Ectodermal cell (in vitro differentiated cells): Measurements from ENCODE around the gene SLC7A11.
A peak's percentile ranks its signal among the peaks of the same experiment; 100 is the strongest.

ENCODE experiments used
- H3K27ac ChIP-seq: 2 replicates; pipeline ENCODE4 v1.7.0; 2013; ENCODE audit warnings: mild to moderate bottlenecking, low read depth, low read length; ENCODE audit not compliant: insufficient read depth, poor library complexity, severe bottlenecking
- H3K27me3 ChIP-seq: 2 replicates; pipeline ENCODE4 v1.7.0; 2013; ENCODE audit warnings: mild to moderate bottlenecking, low read length; ENCODE audit not compliant: insufficient read depth, control insufficient read depth, poor library complexity, severe bottlenecking
- H3K36me3 ChIP-seq: one replicate; pipeline ENCODE4 v1.7.0; 2013; ENCODE audit warnings: low read length; ENCODE audit not compliant: control insufficient read depth, insufficient read depth
- H3K4me1 ChIP-seq: one replicate; pipeline ENCODE4 v1.7.0; 2013; ENCODE audit warnings: low read length; ENCODE audit not compliant: control insufficient read depth, insufficient read depth
- H3K4me3 ChIP-seq: 2 replicates; pipeline ENCODE4 v1.7.0; 2013; ENCODE audit warnings: low read depth, low read length, control low read depth; ENCODE audit not compliant: insufficient read depth
- H3K9me3 ChIP-seq: 2 replicates; pipeline ENCODE4 v1.7.0; 2013; ENCODE audit warnings: mild to moderate bottlenecking, low read length, moderate library complexity; ENCODE audit not compliant: control insufficient read depth
- WGBS, 2 experiments: methylation state at CpG; one replicate each; pipeline ENCODE4 v1.1.7; 2013; ENCODE audit warnings: missing lambda C conversion rate in 2 of 2; 5-methylcytosine and 5-hydroxymethylcytosine counted together

SLC7A11 gene

GRCh38 chr4:138234248-138234647 lies 7.9 kb downstream of the SLC7A11 start:
- Histone ChIP-seq H3K27ac (no peak overlapping the region), H3K9me3 (no peaks in the 10 kb centered on the region), H3K27me3 (no peaks in the 10 kb centered on the region), H3K4me3 (no peak overlapping the region), H3K36me3 (no peaks in the 10 kb centered on the region), H3K4me1 (no peaks in the 10 kb centered on the region)
- WGBS, 2 experiments: no CpG with 5 or more reads among the region's 1 CpG

DNA sequence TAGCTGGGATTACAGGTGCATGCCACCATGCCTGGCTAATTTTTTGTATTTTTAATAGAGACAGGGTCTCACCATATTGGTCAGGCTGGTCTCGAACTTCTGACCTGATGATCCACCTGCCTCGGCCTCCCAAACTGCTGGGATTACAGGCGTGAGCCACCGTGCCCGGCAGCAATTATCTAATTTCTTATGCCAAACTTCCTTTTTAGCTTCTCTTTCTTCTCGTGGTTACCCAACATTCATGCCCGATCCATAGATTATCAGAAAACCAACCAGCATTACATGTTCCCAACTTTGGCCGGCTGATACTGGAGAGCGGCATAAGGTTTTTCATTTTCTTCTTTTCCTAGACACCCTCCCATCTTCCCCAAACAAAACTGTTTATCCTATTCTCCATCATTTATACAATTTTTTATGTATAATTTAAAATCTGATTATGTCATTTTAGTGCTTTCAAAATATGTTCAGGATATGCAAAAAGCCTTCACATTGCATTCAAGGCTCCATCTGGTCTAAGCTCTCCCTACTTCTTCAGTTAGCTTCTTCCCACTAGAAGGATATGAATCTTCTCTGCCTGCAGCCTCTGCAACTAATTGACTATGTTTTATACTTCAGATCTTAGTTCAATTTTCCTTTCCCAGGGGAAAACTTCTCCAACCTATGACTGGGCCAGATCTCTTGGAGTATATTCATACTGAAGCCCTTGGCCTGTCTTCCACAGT lies 8.7 kb downstream of the SLC7A11 start:
- Histone ChIP-seq H3K27ac (no peak overlapping the region), H3K9me3 (no peaks in the 10 kb centered on the region), H3K4me3 (no peak overlapping the region), H3K36me3 (no peaks in the 10 kb centered on the region), H3K4me1 (no peaks in the 10 kb centered on the region), H3K27me3 (no peaks in the 10 kb centered on the region)
- 94 to 96% methylated on average over 9 of the region's 9 CpGs for WGBS, 2 experiments

- Histone ChIP-seq H3K36me3 (no peaks in the 10 kb centered on the region), H3K9me3 (no peaks in the 10 kb centered on the region), H3K4me3 (no peak overlapping the region), H3K4me1 (no peaks in the 10 kb centered on the region), H3K27ac (no peak overlapping the region), H3K27me3 (no peaks in the 10 kb centered on the region)
- WGBS, 2 experiments: 100% methylated on average over 1 of the region's 1 CpG
Measured at GRCh38 chr4:138232364-138232763, 9.8 kb downstream of the SLC7A11 start.

GRCh38 chr4:138230048-138230447 lies 12.1 kb downstream of the SLC7A11 start:
- peaks cover 12% of the 10 kb centered on the region for H3K4me1 ChIP-seq
- H3K27me3 ChIP-seq: no peaks in the 10 kb centered on the region
- 79 to 96% methylated on average over 2 to 3 of the region's 3 CpGs for WGBS, 2 experiments
- no peak overlapping the region for H3K4me3 ChIP-seq
- no peaks in the 10 kb centered on the region for H3K36me3 ChIP-seq
- H3K27ac ChIP-seq: no peak overlapping the region
- no peaks in the 10 kb centered on the region for H3K9me3 ChIP-seq

DNA sequence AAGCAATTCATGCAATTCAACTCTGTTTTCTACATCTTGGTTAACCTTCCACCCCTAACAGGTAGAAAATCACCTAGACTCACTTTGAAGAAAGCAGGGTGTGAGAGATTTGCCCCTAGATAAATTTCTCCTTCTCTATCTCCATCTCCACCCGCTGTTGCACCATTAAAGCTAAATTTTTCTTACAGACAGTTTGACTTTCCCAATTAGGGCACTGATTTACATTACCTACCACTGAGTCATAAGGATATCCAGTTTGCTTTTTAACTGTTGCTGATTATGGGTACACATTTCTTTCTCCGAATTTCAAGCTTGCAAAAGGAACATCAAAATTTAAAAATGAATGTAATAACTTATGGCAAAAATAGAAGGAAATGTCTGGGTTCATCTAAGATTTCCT lies 13.0 kb downstream of the SLC7A11 start:
- H3K4me3 ChIP-seq: no peak overlapping the region
- 83 to 91% methylated on average over 1 to 2 of the region's 2 CpGs for WGBS, 2 experiments

DNA sequence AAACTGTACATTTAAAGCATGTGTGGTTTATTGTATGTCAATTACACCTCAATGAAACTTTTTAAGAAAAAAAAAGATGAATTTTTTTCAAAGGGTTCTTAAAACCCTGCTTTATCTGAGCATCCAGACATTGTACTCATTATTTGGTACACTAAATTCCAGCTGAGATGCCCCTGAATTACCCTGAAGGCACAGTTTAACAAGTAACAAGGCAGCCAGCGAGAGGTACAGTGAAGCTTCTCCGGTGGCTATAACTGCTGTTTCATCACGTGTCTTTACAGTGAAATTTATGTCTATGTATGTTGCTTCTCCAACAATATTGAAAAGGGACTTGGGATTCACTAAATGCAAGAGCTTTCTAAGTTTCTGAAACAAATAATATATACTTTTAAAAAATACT lies 15.8 kb downstream of the SLC7A11 start:
- Histone ChIP-seq H3K36me3 (no peaks in the 10 kb centered on the region), H3K27ac (peak overlapping the region; percentile 9), H3K4me1 (peaks cover 28% of the 10 kb centered on the region), H3K9me3 (no peaks in the 10 kb centered on the region), H3K4me3 (no peak overlapping the region), H3K27me3 (no peaks in the 10 kb centered on the region)
- 65 to 74% methylated on average over 3 of the region's 3 CpGs for WGBS, 2 experiments

More for the DNA sequence above, 13.0 kb downstream of the SLC7A11 start:
- H3K4me1 ChIP-seq: peaks cover 12% of the 10 kb centered on the region
- no peaks in the 10 kb centered on the region for H3K36me3 ChIP-seq
- no peaks in the 10 kb centered on the region for H3K9me3 ChIP-seq
- no peak overlapping the region for H3K27ac ChIP-seq
- H3K27me3 ChIP-seq: no peaks in the 10 kb centered on the region

DNA sequence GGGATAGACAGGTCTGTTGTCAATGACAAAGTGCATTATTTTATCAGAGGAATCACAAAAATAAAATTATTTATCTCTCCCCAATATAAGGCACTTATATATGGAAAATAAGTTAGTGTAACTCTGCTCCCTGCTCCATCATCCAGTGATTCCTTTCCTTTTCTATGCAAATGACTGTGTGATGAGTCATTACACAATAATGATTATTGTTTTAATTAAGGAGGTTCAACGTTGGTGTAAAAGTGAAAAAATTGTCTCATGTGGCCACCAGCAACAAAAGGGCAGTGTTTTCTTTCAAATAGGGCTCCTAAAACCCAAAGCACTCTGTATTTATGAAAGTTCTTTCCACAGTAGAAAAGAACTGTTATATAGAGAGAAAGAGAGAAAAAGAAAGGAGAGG lies 16.7 kb downstream of the SLC7A11 start:
- no peaks in the 10 kb centered on the region for H3K36me3 ChIP-seq
- no peaks in the 10 kb centered on the region for H3K9me3 ChIP-seq
- peaks cover 35% of the 10 kb centered on the region for H3K4me1 ChIP-seq
- H3K27me3 ChIP-seq: no peaks in the 10 kb centered on the region
- no peak overlapping the region for H3K27ac ChIP-seq
- H3K4me3 ChIP-seq: no peak overlapping the region
- WGBS, 2 experiments: 33 to 38% methylated on average over 1 of the region's 1 CpG

DNA sequence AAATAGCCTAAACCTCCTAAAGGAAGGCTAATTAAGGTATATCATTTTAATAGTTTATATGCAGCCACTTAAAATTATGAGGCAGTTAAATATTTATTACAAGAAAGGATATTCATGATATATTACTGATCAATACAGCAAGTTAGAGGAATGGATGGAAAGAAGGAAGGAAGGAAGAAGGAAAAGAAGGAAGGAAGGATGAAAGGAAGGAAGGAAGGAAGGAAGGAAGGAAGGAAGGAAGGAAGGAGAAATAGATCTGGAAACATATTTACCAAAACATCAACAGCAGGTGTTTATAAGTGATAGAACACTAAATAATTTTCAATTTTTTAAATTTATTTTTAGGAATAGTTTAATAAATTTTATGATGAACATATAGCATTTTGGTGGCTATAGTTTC lies 17.5 kb downstream of the SLC7A11 start:
- no peak overlapping the region for H3K27ac ChIP-seq
- no peak overlapping the region for H3K4me3 ChIP-seq
- H3K36me3 ChIP-seq: no peaks in the 10 kb centered on the region
- no peaks in the 10 kb centered on the region for H3K27me3 ChIP-seq
- H3K9me3 ChIP-seq: no peaks in the 10 kb centered on the region
- H3K4me1 ChIP-seq: peaks cover 35% of the 10 kb centered on the region

GRCh38 chr4:138223231-138223910 lies 18.8 kb downstream of the SLC7A11 start:
- Histone ChIP-seq H3K36me3 (no peaks in the 10 kb centered on the region), H3K4me1 (peaks cover 37% of the 10 kb centered on the region), H3K4me3 (no peak overlapping the region), H3K27me3 (no peaks in the 10 kb centered on the region), H3K9me3 (no peaks in the 10 kb centered on the region), H3K27ac (peak overlapping the region; percentile 76)
- 26% methylated on average over 4 of the region's 4 CpGs for WGBS, 2 experiments

GRCh38 chr4:138222046-138222445 lies 20.1 kb downstream of the SLC7A11 start:
- WGBS, 2 experiments: 38 to 41% methylated on average over 4 of the region's 4 CpGs
- peaks cover 44% of the 10 kb centered on the region for H3K4me1 ChIP-seq

More at GRCh38 chr4:138222046-138222445, 20.1 kb downstream of the SLC7A11 start:
- Histone ChIP-seq H3K9me3 (no peaks in the 10 kb centered on the region), H3K4me3 (no peak overlapping the region), H3K27ac (no peak overlapping the region), H3K36me3 (no peaks in the 10 kb centered on the region), H3K27me3 (no peaks in the 10 kb centered on the region)
